Epidermal melanocyte (primary cell): ENCODE results near the gene IMPA2.
"Not testable (repeated sequence)": the region's sequence is repeated elsewhere in the genome, so short reads cannot be mapped to it uniquely, and the experiment has no call there.

Source experiments
- DNase-seq: peaks from one replicate; pipeline ENCODE4 v3.0.0; 2011; ENCODE audit warnings: low spot score; ENCODE audit not compliant: insufficient read length

Gene IMPA2

GRCh38 chr18:11981192-11981542, at the start of gene IMPA2:
TSS of gene IMPA2 (plus strand) at chr18:11981507. CDS start at chr18:11981670, 163 bp downstream.
- DNase-seq = peak; percentile 89

- no peak for DNase-seq
Observed at GRCh38 chr18:11932393-11932792, 48.9 kb upstream of the IMPA2 start.

DNA sequence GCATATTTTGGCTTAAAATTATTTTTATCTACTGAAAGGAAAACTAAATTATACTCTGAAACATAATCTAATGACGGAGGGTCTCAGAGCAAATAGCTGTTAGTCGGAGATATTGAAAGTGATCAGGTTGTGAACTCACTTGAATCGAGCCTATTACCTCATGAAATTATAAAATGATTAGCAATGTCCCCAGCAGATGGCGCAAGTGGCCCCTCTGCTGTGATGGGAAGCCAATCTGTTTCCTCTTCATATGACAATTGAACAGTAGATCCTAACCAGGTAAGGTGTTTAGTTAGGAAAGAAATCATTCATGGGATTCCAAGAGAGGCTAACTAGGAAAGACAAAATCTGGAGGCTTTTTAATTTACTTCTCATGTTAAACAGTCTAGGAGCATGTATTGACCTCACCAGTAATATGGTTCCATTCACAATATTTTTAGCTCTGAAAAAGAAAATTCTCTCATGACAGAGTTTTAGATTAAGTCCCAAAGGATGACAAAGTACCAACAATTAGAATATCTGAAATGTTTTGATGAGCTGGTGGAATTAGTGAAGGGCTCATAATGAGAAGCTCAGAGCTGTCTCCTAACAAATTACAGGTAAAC, 43.3 kb upstream of the IMPA2 start:
- peak; percentile 42 for DNase-seq

GRCh38 chr18:11940956-11941355, 40.4 kb upstream of the IMPA2 start:
- no peak for DNase-seq

DNA sequence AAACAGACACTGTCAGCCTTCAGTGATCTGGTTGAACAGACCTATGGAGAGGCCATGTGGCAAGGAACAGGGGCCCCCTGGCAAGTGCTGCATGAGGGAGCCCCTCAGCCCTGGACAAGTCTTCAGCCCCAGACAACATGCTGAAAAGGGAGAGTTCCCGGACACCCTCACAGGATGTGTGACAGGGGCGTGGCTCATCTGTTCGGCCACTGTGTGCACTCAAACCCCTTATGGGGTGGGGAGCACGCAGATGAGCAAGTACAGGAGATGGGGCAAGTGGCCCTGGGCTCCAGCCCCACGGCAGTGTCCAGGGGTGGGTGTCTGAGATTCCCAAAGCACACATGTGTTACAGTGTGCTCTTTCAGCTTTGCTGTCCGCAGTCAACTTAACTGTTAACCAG, 37.8 kb upstream of the IMPA2 start:
- DNase-seq = no peak

- no peak for DNase-seq
Observed at GRCh38 chr18:11944252-11944651, 37.1 kb upstream of the IMPA2 start.

DNA sequence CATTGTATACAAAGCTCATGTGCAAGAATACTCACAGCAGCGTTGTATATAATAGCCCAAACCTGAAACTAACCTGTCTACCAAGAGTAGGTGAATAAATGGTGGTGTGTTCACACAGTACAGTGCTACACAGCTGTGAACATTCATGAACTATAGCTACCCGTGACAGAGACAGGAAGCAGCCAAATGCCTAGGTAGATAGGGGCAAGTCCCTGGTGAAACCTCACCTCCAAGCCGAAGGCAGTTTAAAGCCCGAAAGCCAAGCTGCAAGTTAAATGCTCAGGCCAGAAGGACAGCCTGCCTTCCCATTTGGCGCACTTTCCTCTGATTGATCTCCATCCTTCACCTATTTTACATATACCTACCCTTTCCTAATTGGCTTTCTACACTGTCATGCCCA, 36.5 kb upstream of the IMPA2 start:
- DNase-seq = no peak

DNA sequence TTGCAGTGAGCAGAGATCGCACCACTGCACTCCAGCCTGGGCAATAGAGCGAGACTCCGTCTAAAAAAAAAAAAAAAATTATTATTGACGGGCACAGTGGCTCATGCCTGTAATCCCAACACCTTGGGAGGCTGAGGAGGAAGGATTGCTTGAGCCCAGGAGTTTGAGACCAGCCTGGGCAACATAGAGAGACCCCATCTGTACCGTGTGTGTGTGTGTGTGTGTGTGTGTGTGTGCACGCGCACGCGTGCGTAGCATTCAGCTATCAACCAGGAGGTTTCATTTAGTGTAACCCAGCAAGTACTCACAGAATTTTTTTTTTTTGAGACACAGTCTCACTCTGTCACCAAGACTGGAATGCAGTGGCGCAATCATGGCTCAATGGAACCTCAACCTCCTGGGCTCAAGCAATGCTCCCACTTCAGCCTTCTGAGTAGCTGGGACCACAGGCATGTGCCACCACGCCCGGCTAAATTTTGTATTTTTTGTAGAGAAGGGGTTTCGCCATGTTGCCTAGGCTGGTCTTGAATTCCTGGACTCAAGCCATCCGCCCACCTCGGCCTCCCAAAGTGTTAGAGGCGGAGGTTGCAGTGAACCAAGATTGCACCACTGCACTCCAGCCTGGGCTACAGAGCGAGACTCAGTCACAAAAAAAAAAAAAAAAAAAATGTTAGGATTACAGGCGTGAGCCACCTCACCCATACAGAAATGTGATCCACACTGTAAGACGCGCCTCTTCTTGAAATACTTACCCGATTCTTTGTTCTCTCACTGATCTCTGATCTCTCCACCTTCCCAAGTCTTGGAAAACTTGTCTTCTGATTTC, 35.3 kb upstream of the IMPA2 start:
- DNase-seq = not testable (repeated sequence)

DNA sequence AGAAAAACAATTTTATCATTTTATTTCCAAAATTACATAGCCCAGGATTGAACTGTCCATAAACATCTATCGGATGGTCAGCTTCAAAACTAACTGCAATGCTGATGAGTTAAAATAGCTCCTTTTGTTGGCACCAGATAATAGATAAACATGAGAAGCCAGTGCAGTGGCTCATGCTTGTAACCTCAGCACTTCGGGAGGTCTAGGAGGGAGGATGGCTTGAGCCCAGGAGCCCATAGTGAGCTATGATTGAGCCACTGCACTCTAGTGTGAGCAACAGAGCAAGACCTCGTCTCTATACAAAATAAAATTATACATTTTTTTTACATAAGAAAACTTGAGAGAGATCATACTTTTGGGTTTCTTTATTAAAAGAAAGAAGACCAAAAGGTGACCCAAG, 34.6 kb upstream of the IMPA2 start:
- DNase-seq = no peak

DNA sequence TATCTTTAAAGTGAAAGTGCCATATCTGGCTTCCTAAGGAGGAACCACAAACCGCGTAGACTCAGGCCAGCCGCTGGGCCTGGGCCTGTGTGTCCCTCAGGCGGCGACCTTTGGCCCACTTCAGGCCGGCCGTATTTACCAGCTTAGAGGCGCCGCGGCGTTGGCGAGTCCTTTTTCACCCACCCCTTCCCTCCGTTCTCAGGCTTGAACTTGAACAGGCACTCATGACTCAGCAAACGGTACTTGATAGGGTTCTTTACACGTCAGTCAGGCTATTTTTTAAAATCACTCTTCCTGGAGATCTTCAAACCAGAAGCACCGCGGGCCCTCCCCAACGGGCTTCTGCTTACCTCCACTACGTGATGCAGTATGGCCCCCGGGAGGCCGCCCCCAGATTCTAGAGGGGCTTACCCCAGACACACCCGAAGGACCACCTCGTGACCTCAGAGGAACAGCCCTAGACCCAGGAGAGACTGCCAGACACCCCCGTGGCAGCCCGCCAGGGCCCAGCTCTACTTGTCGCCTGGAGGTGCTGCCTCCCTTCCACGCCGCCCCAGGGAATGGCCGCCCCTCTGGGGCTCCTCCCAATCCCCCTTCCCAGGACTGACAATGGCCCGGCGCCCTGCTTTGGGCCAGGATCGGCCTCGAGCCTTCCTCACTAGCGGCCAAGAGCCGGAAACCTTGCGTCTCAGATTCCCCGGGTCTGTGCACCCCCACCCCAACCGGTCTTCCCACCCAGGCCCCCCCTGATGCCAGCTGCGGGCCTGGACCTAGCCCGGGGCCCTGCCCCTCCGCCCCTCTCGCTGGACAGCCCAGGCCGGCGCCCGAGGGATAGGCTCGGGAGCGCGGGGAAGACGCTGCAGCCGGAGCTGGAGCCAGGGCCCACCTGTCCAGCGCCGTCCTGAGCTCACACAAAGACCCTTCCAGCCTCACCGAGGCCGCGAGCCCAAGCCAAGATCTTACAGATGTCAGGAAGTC, 33.8 kb upstream of the IMPA2 start:
- no peak for DNase-seq

GRCh38 chr18:11948852-11949523, 32.3 kb upstream of the IMPA2 start:
- DNase-seq = no peak

DNA sequence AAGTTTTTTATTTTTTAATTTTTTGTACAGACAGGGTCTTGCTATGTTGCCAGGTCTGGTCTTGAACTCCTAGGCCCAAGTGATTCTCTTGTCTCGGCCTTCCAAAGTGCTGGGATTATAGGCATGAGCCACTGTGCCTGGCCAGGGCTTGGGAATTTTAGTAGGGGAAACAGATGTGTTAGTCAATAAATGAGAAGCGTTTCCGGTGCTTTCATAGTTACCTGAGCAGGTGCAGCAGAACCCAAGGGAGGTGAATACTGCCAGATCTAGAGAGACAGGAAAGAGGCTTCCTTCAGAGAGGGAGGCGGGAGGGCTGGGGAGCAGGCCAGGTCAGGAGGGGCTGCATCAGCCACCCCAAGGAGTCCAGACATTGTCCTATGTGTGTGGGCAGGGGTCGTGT, 30.5 kb upstream of the IMPA2 start:
- DNase-seq = no peak

DNA sequence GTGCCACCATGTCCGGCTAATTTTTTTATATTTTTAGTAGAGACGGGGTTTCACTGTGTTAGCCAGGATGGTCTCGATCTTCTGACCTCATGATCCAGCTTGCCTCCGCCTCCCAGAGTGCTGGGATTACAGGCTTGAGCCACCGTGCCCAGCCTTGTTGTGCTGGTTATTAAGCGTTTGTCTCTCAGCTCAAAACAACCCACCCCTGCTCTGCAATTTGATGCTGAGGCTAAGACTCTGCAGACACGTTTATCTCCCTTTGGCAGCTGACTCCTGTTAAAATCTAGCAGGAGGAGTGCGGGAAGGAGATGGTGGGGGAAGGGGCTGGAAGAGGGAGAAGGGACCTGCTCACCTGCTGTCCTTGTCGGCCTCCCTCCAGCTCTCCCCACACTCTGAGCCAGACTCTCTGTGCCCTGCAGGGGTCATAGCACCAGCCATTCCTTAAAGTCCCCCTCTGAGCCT, 29.9 kb upstream of the IMPA2 start:
- no peak for DNase-seq

DNA sequence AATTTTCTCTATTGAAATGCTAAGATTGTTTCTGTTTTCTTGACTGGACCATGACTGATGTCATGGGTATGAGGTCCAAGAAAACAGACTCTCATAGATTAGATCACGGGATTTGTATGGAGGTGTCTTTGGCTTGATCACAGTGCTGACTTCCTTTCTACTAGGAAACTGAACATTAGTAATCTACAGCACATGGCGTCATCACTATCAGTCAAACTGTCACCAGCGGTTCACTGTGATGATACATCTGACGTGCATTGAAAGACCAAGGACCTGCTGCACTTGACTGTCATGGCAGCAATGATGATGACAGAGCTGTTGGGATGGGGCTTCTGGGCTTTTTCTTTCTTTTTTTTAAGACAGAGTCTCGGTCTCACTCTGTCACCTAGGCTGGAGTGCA, 28.2 kb upstream of the IMPA2 start:
- DNase-seq = no peak

GRCh38 chr18:11955239-11956029, 25.9 kb upstream of the IMPA2 start:
- peak; percentile 33 for DNase-seq

- DNase-seq = no peak
Observed at GRCh38 chr18:11956371-11957308, 24.7 kb upstream of the IMPA2 start.

- DNase-seq = peak; percentile 43
Observed at GRCh38 chr18:11957636-11958035, 23.7 kb upstream of the IMPA2 start.

DNA sequence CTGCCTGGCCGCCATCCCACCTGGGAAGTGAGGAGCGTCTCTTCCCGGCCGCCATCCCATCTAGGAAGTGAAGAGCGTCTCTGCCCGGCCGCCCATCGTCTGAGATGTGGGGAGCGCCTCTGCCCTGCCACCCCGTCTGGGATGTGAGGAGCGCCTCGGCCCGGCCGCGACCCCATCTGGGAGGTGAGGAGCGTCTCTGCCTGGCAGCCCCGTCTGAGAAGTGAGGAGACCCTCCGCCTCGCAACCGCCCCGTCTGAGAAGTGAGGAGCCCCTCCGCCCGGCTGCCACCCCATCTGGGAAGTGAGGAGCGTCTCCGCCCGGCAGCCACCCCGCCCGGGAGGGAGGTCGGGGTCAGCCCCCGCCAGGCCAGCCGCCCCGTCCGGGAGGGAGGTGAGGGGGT, 21.7 kb upstream of the IMPA2 start:
- DNase-seq = not testable (repeated sequence)

DNA sequence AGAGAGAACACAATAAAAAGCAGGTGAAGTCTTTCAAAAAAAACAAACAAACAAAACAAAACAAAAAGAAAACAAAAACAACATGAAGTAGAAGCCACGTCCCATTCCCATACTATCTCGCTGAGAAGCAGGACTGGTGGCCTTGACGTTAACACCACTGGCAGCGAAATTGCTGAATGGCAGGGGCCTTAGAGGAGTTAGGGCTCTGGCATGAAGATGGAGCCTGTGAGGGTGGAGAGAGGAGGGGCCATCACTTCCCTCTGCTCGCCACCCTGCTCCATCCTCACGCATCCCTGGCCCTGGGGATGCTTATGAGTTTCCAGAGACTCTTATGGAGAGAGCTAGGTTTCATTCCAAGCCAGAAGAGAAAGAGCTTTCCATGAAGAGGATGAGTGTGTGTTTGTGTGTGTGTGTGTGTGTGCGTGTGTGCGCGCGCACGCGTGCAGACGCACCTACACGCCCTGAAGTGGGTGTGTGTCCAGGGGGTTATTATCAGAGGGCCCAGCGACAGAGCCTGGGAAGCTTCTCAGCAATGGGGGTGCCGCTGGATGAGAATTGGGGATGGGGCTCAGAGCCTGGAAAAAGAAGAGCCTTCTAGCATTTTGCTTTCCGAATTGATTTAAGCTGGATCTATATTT, 20.4 kb upstream of the IMPA2 start:
- DNase-seq = no peak
